ENCODE measurements around the gene NAV3. TPM values are rescaled to one million over a fixed set of nuclear protein-coding genes. Genes with fewer than 3 reads are reported as not detected.

NAV3 gene
- total RNA-seq, 2 experiments from 2014 or later, result not detected

DNA sequence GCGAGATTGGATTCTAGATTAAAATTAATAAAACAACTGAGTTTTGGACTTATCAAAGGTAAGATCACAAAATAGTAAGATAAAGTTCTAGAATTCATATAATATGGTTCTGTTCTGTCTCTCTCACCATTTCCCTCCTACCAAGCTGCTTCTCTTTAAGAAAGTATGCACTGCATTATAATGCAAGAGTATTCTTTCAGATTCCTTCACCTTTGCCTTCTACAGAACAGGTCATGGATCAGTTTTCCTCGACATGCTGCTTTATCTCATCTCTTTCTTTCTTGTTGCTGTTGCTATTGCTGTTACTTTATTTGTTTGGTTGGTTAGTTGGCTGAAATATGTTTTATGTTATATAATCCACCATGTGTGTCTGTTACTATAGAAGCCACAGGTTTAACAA lies 357.0 kb downstream of the NAV3 start:
- Mint-ChIP-seq H3K9me3 (no peaks in the 10 kb centered on the region), H3K36me3 (ENCODE audit: low read depth) (no peaks in the 10 kb centered on the region), H3K4me3 (no peak overlapping the region), H3K27ac (no peak overlapping the region), H3K27me3 (no peaks in the 10 kb centered on the region), H3K4me1 (ENCODE audit: low read depth) (no peaks in the 10 kb centered on the region)
- no peak overlapping the region for H3K4me3 ChIP-seq (ENCODE audit: low read length)
- ChIA-PET POLR2A (no interaction called here), CTCF (no interaction called here)
- intact Hi-C loops (cut with DNase I, micrococcal nuclease), result no loop called here
- H3K27me3 ChIP-seq (ENCODE audit: control insufficient read depth in 1 of 2, insufficient read depth in 2 of 2, low read length in 2 of 2), result no peaks in the 10 kb centered on the region
- no peaks in the 10 kb centered on the region for H3K4me1 ChIP-seq (ENCODE audit: insufficient read depth, low read length)
- H3K27ac ChIP-seq (ENCODE audit: low read depth in 1 of 2, low read length in 2 of 2), result no peak overlapping the region
- H3K36me3 ChIP-seq (ENCODE audit: insufficient read depth, low read length), result no peaks in the 10 kb centered on the region
- ATAC-seq (ENCODE audit: poor library complexity) (no peak), DNase-seq (no peak)
- TF ChIP-seq CTCF (IDR thresholded peaks at IDR 0.05), result no peak
- H3K9me3 ChIP-seq (ENCODE audit: control insufficient read depth in 1 of 2, insufficient read depth in 1 of 2, low read length in 2 of 2), result no peaks in the 10 kb centered on the region

DNA sequence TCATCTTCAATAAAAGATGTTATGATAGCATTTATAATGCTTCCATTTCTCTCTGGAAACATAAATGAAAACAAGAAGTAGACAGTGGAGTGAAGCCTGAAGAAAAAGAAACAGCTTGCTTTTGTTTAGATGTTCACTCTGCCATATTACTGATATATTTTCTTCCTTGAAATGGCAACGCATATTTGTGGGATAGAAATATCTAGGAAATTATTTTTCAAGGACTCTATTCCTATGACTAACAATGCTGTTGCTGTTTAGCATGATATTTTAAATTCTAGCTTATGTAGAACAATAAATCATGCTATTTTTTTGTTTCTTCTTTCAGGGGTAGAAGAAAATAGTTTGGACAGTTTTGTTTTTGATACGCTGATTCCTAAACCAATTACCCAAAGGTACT lies 359.0 kb downstream of the NAV3 start:
- Mint-ChIP-seq H3K9me3 (no peaks in the 10 kb centered on the region), H3K36me3 (ENCODE audit: low read depth) (no peaks in the 10 kb centered on the region), H3K27ac (no peak overlapping the region), H3K27me3 (no peaks in the 10 kb centered on the region), H3K4me3 (no peak overlapping the region), H3K4me1 (ENCODE audit: low read depth) (no peaks in the 10 kb centered on the region)
- H3K9me3 ChIP-seq (ENCODE audit: control insufficient read depth in 1 of 2, insufficient read depth in 1 of 2, low read length in 2 of 2), result no peaks in the 10 kb centered on the region
- no peak for TF ChIP-seq CTCF (IDR thresholded peaks at IDR 0.05)
- no peak for DNase-seq
- intact Hi-C loops (cut with DNase I, micrococcal nuclease), result no loop called here
- H3K4me3 ChIP-seq (ENCODE audit: low read length), result no peak overlapping the region
- POLR2A ChIA-PET, result no interaction called here
- CTCF ChIA-PET, result no interaction called here
- ATAC-seq (ENCODE audit: poor library complexity), result no peak
- H3K27ac ChIP-seq (ENCODE audit: low read depth in 1 of 2, low read length in 2 of 2), result no peak overlapping the region
- H3K4me1 ChIP-seq (ENCODE audit: insufficient read depth, low read length), result no peaks in the 10 kb centered on the region
- H3K27me3 ChIP-seq (ENCODE audit: control insufficient read depth in 1 of 2, insufficient read depth in 2 of 2, low read length in 2 of 2), result no peaks in the 10 kb centered on the region
- H3K36me3 ChIP-seq (ENCODE audit: insufficient read depth, low read length), result no peaks in the 10 kb centered on the region

DNA sequence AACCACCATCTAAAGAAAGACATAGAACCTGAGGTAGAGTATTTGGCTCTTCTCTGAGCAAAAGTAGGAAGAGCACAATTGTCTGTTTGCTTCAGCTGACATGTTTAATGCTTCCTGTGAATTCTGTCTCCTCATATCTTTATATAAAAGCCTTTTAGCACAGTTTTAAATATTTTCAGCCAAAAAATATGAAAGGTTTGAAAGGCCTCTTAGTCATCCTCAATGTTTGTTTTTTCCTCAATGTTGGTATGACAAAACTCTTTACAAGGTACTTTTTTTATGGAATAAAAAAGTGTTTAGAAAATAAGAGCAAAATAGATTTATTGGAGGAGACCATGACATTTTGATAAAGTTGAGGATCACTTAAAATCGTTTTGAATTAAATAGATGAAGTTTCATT lies 360.9 kb downstream of the NAV3 start:
- H3K27ac Mint-ChIP-seq, result no peak overlapping the region
- POLR2A ChIA-PET, result no interaction called here

More for the DNA sequence above, 360.9 kb downstream of the NAV3 start:
- Histone ChIP-seq H3K27me3 (ENCODE audit: control insufficient read depth in 1 of 2, insufficient read depth in 2 of 2, low read length in 2 of 2) (no peaks in the 10 kb centered on the region), H3K9me3 (ENCODE audit: control insufficient read depth in 1 of 2, insufficient read depth in 1 of 2, low read length in 2 of 2) (no peaks in the 10 kb centered on the region), H3K4me1 (ENCODE audit: insufficient read depth, low read length) (no peaks in the 10 kb centered on the region), H3K36me3 (ENCODE audit: insufficient read depth, low read length) (no peaks in the 10 kb centered on the region), H3K27ac (ENCODE audit: low read depth in 1 of 2, low read length in 2 of 2) (no peak overlapping the region), H3K4me3 (ENCODE audit: low read length) (no peak overlapping the region)
- Mint-ChIP-seq H3K27me3 (no peaks in the 10 kb centered on the region), H3K9me3 (no peaks in the 10 kb centered on the region), H3K4me1 (ENCODE audit: low read depth) (no peaks in the 10 kb centered on the region), H3K36me3 (ENCODE audit: low read depth) (no peaks in the 10 kb centered on the region), H3K4me3 (no peak overlapping the region)
- CTCF ChIA-PET, result no interaction called here
- intact Hi-C loops (cut with DNase I, micrococcal nuclease), result no loop called here
- TF ChIP-seq CTCF (IDR thresholded peaks at IDR 0.05), result no peak
- ATAC-seq (ENCODE audit: poor library complexity) (no peak), DNase-seq (no peak)
